ENCODE results near the gene SLC22A3.

The SLC22A3 gene

GRCh38 chr6:160321729-160322505 is 26.3 kb upstream of the SLC22A3 start:
- Histone ChIP-seq H3K36me3 (ENCODE audit: control insufficient read depth in 1 of 2, insufficient read depth in 2 of 2, low read length in 2 of 2) (no peaks in the 10 kb centered on the region), H2BK5ac (ENCODE audit: low read depth, low read length, poor library complexity) (no peak overlapping the region), H3K4me1 (ENCODE audit: control insufficient read depth in 1 of 2, insufficient read depth in 2 of 2, low read length in 2 of 2) (no peaks in the 10 kb centered on the region), H3K18ac (ENCODE audit: low read length) (no peak overlapping the region), H3K23ac (ENCODE audit: low read length) (no peak overlapping the region), H3K79me1 (ENCODE audit: low read length) (no peaks in the 10 kb centered on the region), H3K27me3 (ENCODE audit: insufficient read depth, low read length) (no peaks in the 10 kb centered on the region), H3K4me3 (ENCODE audit: low read depth, low read length) (no peak overlapping the region), H3K79me2 (ENCODE audit: control insufficient read depth, insufficient read depth, low read length, poor library complexity) (no peaks in the 10 kb centered on the region), H4K91ac (ENCODE audit: low read depth, low read length) (no peak overlapping the region), H2AK5ac (ENCODE audit: low read length) (no peak overlapping the region), H3K9ac (ENCODE audit: low read length) (no peak overlapping the region), H2AFZ (ENCODE audit: insufficient read depth, low read length, poor library complexity) (no peak overlapping the region), H3K9me3 (ENCODE audit: insufficient read depth, low read depth, low read length) (peaks cover 4% of the 10 kb centered on the region), H2BK120ac (ENCODE audit: insufficient read depth, low read length, poor library complexity) (no peak overlapping the region), H3K27ac (ENCODE audit: low read depth, low read length) (no peak overlapping the region), H3K14ac (ENCODE audit: low read length) (no peak overlapping the region), H4K12ac (ENCODE audit: low read depth, low read length) (no peak overlapping the region), H4K8ac (ENCODE audit: low read depth, low read length) (no peak overlapping the region), H3K4ac (ENCODE audit: low read depth, low read length) (no peak overlapping the region), H3K4me2 (ENCODE audit: low read length) (no peak overlapping the region), H2BK12ac (ENCODE audit: low read length) (no peak overlapping the region)
- no peak for DNase-seq
- no CpG with 5 or more reads among the region's 5 CpGs for WGBS (ENCODE audit: extremely low coverage, insufficient coverage, insufficient read length)

GRCh38 chr6:160327981-160328380 is 20.2 kb upstream of the SLC22A3 start:
- Histone ChIP-seq H3K14ac (ENCODE audit: low read length) (no peak overlapping the region), H2AK5ac (ENCODE audit: low read length) (no peak overlapping the region), H3K4me1 (ENCODE audit: control insufficient read depth in 1 of 2, insufficient read depth in 2 of 2, low read length in 2 of 2) (no peaks in the 10 kb centered on the region), H4K12ac (ENCODE audit: low read depth, low read length) (no peak overlapping the region), H3K9me3 (ENCODE audit: insufficient read depth, low read depth, low read length) (no peaks in the 10 kb centered on the region), H3K79me1 (ENCODE audit: low read length) (no peaks in the 10 kb centered on the region), H3K36me3 (ENCODE audit: control insufficient read depth in 1 of 2, insufficient read depth in 2 of 2, low read length in 2 of 2) (no peaks in the 10 kb centered on the region), H3K27me3 (ENCODE audit: insufficient read depth, low read length) (no peaks in the 10 kb centered on the region), H3K18ac (ENCODE audit: low read length) (no peak overlapping the region), H3K27ac (ENCODE audit: low read depth, low read length) (no peak overlapping the region), H4K8ac (ENCODE audit: low read depth, low read length) (no peak overlapping the region), H2BK5ac (ENCODE audit: low read depth, low read length, poor library complexity) (no peak overlapping the region), H4K91ac (ENCODE audit: low read depth, low read length) (no peak overlapping the region), H3K23ac (ENCODE audit: low read length) (no peak overlapping the region), H2BK120ac (ENCODE audit: insufficient read depth, low read length, poor library complexity) (no peak overlapping the region), H2AFZ (ENCODE audit: insufficient read depth, low read length, poor library complexity) (no peak overlapping the region), H3K4me2 (ENCODE audit: low read length) (no peak overlapping the region), H3K4ac (ENCODE audit: low read depth, low read length) (no peak overlapping the region), H3K4me3 (ENCODE audit: low read depth, low read length) (no peak overlapping the region), H2BK12ac (ENCODE audit: low read length) (no peak overlapping the region), H3K79me2 (ENCODE audit: control insufficient read depth, insufficient read depth, low read length, poor library complexity) (no peaks in the 10 kb centered on the region), H3K9ac (ENCODE audit: low read length) (no peak overlapping the region)
- DNase-seq, result peak; percentile 74 to 90
- no CpG with 5 or more reads among the region's 3 CpGs for WGBS (ENCODE audit: extremely low coverage, insufficient coverage, insufficient read length)

DNA sequence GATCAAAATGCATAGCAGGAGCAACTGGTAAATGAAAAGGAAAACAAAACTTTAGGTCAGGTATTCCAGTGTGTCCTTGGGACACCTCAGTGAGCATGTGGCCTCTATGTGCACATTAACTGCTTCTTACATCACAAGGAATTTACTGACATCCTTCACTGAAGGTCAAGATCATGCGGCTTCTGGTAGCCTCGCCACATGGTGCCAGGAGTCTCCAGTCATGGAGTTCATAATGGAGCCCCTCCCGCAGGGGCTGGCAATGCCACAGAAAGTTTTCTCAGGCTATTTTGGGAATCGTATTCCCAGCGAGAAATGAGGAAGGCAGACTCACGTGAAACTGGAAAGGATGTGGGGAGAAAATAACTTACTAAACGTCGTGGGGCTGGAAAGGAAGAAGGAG is 19.7 kb upstream of the SLC22A3 start:
- no peak overlapping the region for H2AK5ac ChIP-seq (ENCODE audit: low read length)
- H3K14ac ChIP-seq (ENCODE audit: low read length), result no peak overlapping the region
- H3K4ac ChIP-seq (ENCODE audit: low read depth, low read length), result no peak overlapping the region
- no peak overlapping the region for H2BK12ac ChIP-seq (ENCODE audit: low read length)
- no peak overlapping the region for H3K4me2 ChIP-seq (ENCODE audit: low read length)
- no peaks in the 10 kb centered on the region for H3K36me3 ChIP-seq (ENCODE audit: control insufficient read depth in 1 of 2, insufficient read depth in 2 of 2, low read length in 2 of 2)
- H3K27ac ChIP-seq (ENCODE audit: low read depth, low read length), result no peak overlapping the region
- no peak overlapping the region for H3K9ac ChIP-seq (ENCODE audit: low read length)
- no peak overlapping the region for H3K4me3 ChIP-seq (ENCODE audit: low read depth, low read length)
- no peak overlapping the region for H2BK5ac ChIP-seq (ENCODE audit: low read depth, low read length, poor library complexity)
- no peak overlapping the region for H4K12ac ChIP-seq (ENCODE audit: low read depth, low read length)
- no peak overlapping the region for H3K23ac ChIP-seq (ENCODE audit: low read length)
- DNase-seq, result no peak
- H3K27me3 ChIP-seq (ENCODE audit: insufficient read depth, low read length), result no peaks in the 10 kb centered on the region
- no peaks in the 10 kb centered on the region for H3K9me3 ChIP-seq (ENCODE audit: insufficient read depth, low read depth, low read length)
- no peaks in the 10 kb centered on the region for H3K79me1 ChIP-seq (ENCODE audit: low read length)
- no peak overlapping the region for H2BK120ac ChIP-seq (ENCODE audit: insufficient read depth, low read length, poor library complexity)
- H3K18ac ChIP-seq (ENCODE audit: low read length), result no peak overlapping the region
- no peak overlapping the region for H4K91ac ChIP-seq (ENCODE audit: low read depth, low read length)
- no peaks in the 10 kb centered on the region for H3K79me2 ChIP-seq (ENCODE audit: control insufficient read depth, insufficient read depth, low read length, poor library complexity)
- no peak overlapping the region for H4K8ac ChIP-seq (ENCODE audit: low read depth, low read length)
- no peak overlapping the region for H2AFZ ChIP-seq (ENCODE audit: insufficient read depth, low read length, poor library complexity)
- no CpG with 5 or more reads among the region's 8 CpGs for WGBS (ENCODE audit: extremely low coverage, insufficient coverage, insufficient read length)
- H3K4me1 ChIP-seq (ENCODE audit: control insufficient read depth in 1 of 2, insufficient read depth in 2 of 2, low read length in 2 of 2), result no peaks in the 10 kb centered on the region

DNA sequence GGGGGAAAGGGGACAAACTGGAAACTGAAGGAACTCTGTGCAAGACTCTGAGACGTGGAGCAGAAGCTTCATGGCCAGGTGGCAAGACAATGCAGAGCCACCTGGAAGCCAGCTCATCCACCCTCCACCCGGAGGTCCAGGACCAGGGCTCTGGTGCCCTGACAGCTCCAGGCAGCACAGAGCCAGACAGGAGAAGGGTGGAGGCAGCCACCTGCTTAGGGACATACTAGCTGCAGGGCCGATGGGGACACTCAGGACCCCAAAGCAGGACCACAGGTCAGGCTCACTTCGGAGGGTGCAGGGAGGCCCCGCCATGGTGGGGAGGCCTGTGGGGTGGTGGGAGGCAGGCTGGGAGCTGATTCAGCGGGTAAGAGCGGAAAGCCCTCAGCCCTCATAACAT is 19.0 kb upstream of the SLC22A3 start:
- no peaks in the 10 kb centered on the region for H3K79me2 ChIP-seq (ENCODE audit: control insufficient read depth, insufficient read depth, low read length, poor library complexity)
- H3K9me3 ChIP-seq (ENCODE audit: insufficient read depth, low read depth, low read length), result no peaks in the 10 kb centered on the region
- H3K23ac ChIP-seq (ENCODE audit: low read length), result no peak overlapping the region
- peak overlapping the region; percentile 26 for H4K12ac ChIP-seq (ENCODE audit: low read depth, low read length)
- no peak overlapping the region for H2AFZ ChIP-seq (ENCODE audit: insufficient read depth, low read length, poor library complexity)
- H2BK5ac ChIP-seq (ENCODE audit: low read depth, low read length, poor library complexity), result no peak overlapping the region
- H3K4me2 ChIP-seq (ENCODE audit: low read length), result no peak overlapping the region
- H3K18ac ChIP-seq (ENCODE audit: low read length), result no peak overlapping the region
- no peaks in the 10 kb centered on the region for H3K36me3 ChIP-seq (ENCODE audit: control insufficient read depth in 1 of 2, insufficient read depth in 2 of 2, low read length in 2 of 2)
- no peak overlapping the region for H3K9ac ChIP-seq (ENCODE audit: low read length)
- no peaks in the 10 kb centered on the region for H3K27me3 ChIP-seq (ENCODE audit: insufficient read depth, low read length)
- peak overlapping the region; percentile 62 for H3K14ac ChIP-seq (ENCODE audit: low read length)
- no peak overlapping the region for H3K4me3 ChIP-seq (ENCODE audit: low read depth, low read length)
- H3K4ac ChIP-seq (ENCODE audit: low read depth, low read length), result no peak overlapping the region
- H4K91ac ChIP-seq (ENCODE audit: low read depth, low read length), result no peak overlapping the region
- H3K4me1 ChIP-seq (ENCODE audit: control insufficient read depth in 1 of 2, insufficient read depth in 2 of 2, low read length in 2 of 2), result no peaks in the 10 kb centered on the region
- WGBS (ENCODE audit: extremely low coverage, insufficient coverage, insufficient read length), result no CpG with 5 or more reads among the region's 7 CpGs
- H3K27ac ChIP-seq (ENCODE audit: low read depth, low read length), result no peak overlapping the region
- no peak overlapping the region for H2BK120ac ChIP-seq (ENCODE audit: insufficient read depth, low read length, poor library complexity)
- DNase-seq, result no peak
- H4K8ac ChIP-seq (ENCODE audit: low read depth, low read length), result no peak overlapping the region
- no peak overlapping the region for H2BK12ac ChIP-seq (ENCODE audit: low read length)
- H3K79me1 ChIP-seq (ENCODE audit: low read length), result no peaks in the 10 kb centered on the region
- H2AK5ac ChIP-seq (ENCODE audit: low read length), result no peak overlapping the region
